Measurements from ENCODE around the gene EPHB3. TPM values are rescaled to one million over a fixed set of nuclear protein-coding genes. Genes with fewer than 3 reads are reported as not detected.

The EPHB3 gene
- total RNA-seq, 1 experiment from 2014 or later, result 30.5 TPM

GRCh38 chr3:184543256-184543655 lies 18.3 kb upstream of the EPHB3 start:
- DNase-seq (ENCODE audit: low spot score), result no peak

- peak; percentile 93 for DNase-seq (ENCODE audit: low spot score)
Observed at GRCh38 chr3:184543843-184544512, 17.6 kb upstream of the EPHB3 start.

GRCh38 chr3:184544513-184544861 lies 17.1 kb upstream of the EPHB3 start:
- DNase-seq (ENCODE audit: low spot score), result no peak

- DNase-seq (ENCODE audit: low spot score), result no peak
Observed at GRCh38 chr3:184545769-184546168, 15.8 kb upstream of the EPHB3 start.

- no peak for DNase-seq (ENCODE audit: low spot score)
Observed at GRCh38 chr3:184546252-184546651, 15.3 kb upstream of the EPHB3 start.

- DNase-seq (ENCODE audit: low spot score), result no peak
Observed at GRCh38 chr3:184549796-184550577, 11.6 kb upstream of the EPHB3 start.

- no peak for DNase-seq (ENCODE audit: low spot score)
Observed at GRCh38 chr3:184551103-184551502, 10.5 kb upstream of the EPHB3 start.

GRCh38 chr3:184551614-184552256 lies 9.8 kb upstream of the EPHB3 start:
- DNase-seq (ENCODE audit: low spot score), result no peak

- no peak for DNase-seq (ENCODE audit: low spot score)
Observed at GRCh38 chr3:184552296-184552695, 9.3 kb upstream of the EPHB3 start.

GRCh38 chr3:184552863-184553262 lies 8.7 kb upstream of the EPHB3 start:
- no peak for DNase-seq (ENCODE audit: low spot score)

- DNase-seq (ENCODE audit: low spot score), result no peak
Observed at GRCh38 chr3:184553385-184553784, 8.2 kb upstream of the EPHB3 start.

GRCh38 chr3:184554461-184554860 lies 7.1 kb upstream of the EPHB3 start:
- no peak for DNase-seq (ENCODE audit: low spot score)

GRCh38 chr3:184556582-184557347 lies 4.8 kb upstream of the EPHB3 start:
- no peak for DNase-seq (ENCODE audit: low spot score)

GRCh38 chr3:184557348-184557950 lies 4.1 kb upstream of the EPHB3 start:
- no peak for DNase-seq (ENCODE audit: low spot score)

- DNase-seq (ENCODE audit: low spot score), result peak; percentile 39
Observed at GRCh38 chr3:184558726-184559125, 2.9 kb upstream of the EPHB3 start.

GRCh38 chr3:184559336-184559735 lies 2.2 kb upstream of the EPHB3 start:
- peak; percentile 91 for DNase-seq (ENCODE audit: low spot score)

- no peak for DNase-seq (ENCODE audit: low spot score)
Observed at GRCh38 chr3:184560531-184560930, 1.1 kb upstream of the EPHB3 start.

- DNase-seq (ENCODE audit: low spot score), result no peak
Observed at GRCh38 chr3:184561913-184562877, 610 bp downstream of the EPHB3 start.

GRCh38 chr3:184562878-184563560 lies 1.4 kb downstream of the EPHB3 start:
- no peak for DNase-seq (ENCODE audit: low spot score)

- no peak for DNase-seq (ENCODE audit: low spot score)
Observed at GRCh38 chr3:184563561-184563925, 2.0 kb downstream of the EPHB3 start.

All from HT-29 (cell line).